ENCODE results near the gene CNTNAP2. TPM values are rescaled to one million over a fixed set of nuclear protein-coding genes. Genes with fewer than 3 reads are reported as not detected.

Gene CNTNAP2
- total RNA-seq, 1 experiment from 2014 or later = 60.0 TPM

- no peaks in the 10 kb centered on the region for H3K4me1 ChIP-seq (ENCODE audit: insufficient read depth, low read length, poor library complexity, severe bottlenecking)
- H3K4me3 ChIP-seq (ENCODE audit: low read depth, low read length, poor library complexity, severe bottlenecking) = no peak overlapping the region
- BruUV-seq (replicated peaks) = no TSS peak
- ChIA-PET POLR2A (ENCODE audit: low non-redundant PET) (no interaction called here), CTCF (no interaction called here)
- H3K27ac ChIP-seq (ENCODE audit: low read depth, low read length, poor library complexity, severe bottlenecking) = no peak overlapping the region
- H3K36me3 ChIP-seq (ENCODE audit: insufficient read depth, low read length, poor library complexity, severe bottlenecking) = no peaks in the 10 kb centered on the region
- no peaks in the 10 kb centered on the region for H3K27me3 ChIP-seq (replicated peaks; ENCODE audit: insufficient read depth, low read depth, low read length, poor library complexity)
- intact Hi-C loops (cut with micrococcal nuclease; ENCODE audit: unreplicated experiment) = no loop called here
- H3K9me3 ChIP-seq (ENCODE audit: low read depth, low read length, poor library complexity, severe bottlenecking) = no peaks in the 10 kb centered on the region
- no peak for DNase-seq (ENCODE audit: low spot score)
- TF ChIP-seq EZH2 (IDR thresholded peaks at IDR 0.05; ENCODE audit: borderline replicate concordance, low read depth, low read length, poor library complexity, severe bottlenecking) = no peak
- TF ChIP-seq CTCF (conservative IDR thresholded peaks at IDR 0.05; ENCODE audit: low read depth, low read length) = no peak
These were observed 2056.3 kb downstream of the CNTNAP2 start for GRCh38 chr7:148172920-148173319.

GRCh38 chr7:148173369-148173768, 2056.8 kb downstream of the CNTNAP2 start:
- Histone ChIP-seq H3K27ac (ENCODE audit: low read depth, low read length, poor library complexity, severe bottlenecking) (no peak overlapping the region), H3K4me3 (ENCODE audit: low read depth, low read length, poor library complexity, severe bottlenecking) (no peak overlapping the region), H3K27me3 (replicated peaks; ENCODE audit: insufficient read depth, low read depth, low read length, poor library complexity) (no peaks in the 10 kb centered on the region), H3K9me3 (ENCODE audit: low read depth, low read length, poor library complexity, severe bottlenecking) (no peaks in the 10 kb centered on the region), H3K4me1 (ENCODE audit: insufficient read depth, low read length, poor library complexity, severe bottlenecking) (no peaks in the 10 kb centered on the region), H3K36me3 (ENCODE audit: insufficient read depth, low read length, poor library complexity, severe bottlenecking) (no peaks in the 10 kb centered on the region)
- TF ChIP-seq EZH2 (IDR thresholded peaks at IDR 0.05; ENCODE audit: borderline replicate concordance, low read depth, low read length, poor library complexity, severe bottlenecking) (no peak), CTCF (conservative IDR thresholded peaks at IDR 0.05; ENCODE audit: low read depth, low read length) (no peak)
- BruUV-seq (replicated peaks) = no TSS peak
- ChIA-PET POLR2A (ENCODE audit: low non-redundant PET) (no interaction called here), CTCF (no interaction called here)
- DNase-seq (ENCODE audit: low spot score) = no peak
- intact Hi-C loops (cut with micrococcal nuclease; ENCODE audit: unreplicated experiment) = no loop called here

- BruUV-seq (replicated peaks) = no TSS peak
- no peaks in the 10 kb centered on the region for H3K27me3 ChIP-seq (replicated peaks; ENCODE audit: insufficient read depth, low read depth, low read length, poor library complexity)
- TF ChIP-seq CTCF (conservative IDR thresholded peaks at IDR 0.05; ENCODE audit: low read depth, low read length) (no peak), EZH2 (IDR thresholded peaks at IDR 0.05; ENCODE audit: borderline replicate concordance, low read depth, low read length, poor library complexity, severe bottlenecking) (no peak)
- ChIA-PET CTCF (no interaction called here), POLR2A (ENCODE audit: low non-redundant PET) (no interaction called here)
- H3K4me1 ChIP-seq (ENCODE audit: insufficient read depth, low read length, poor library complexity, severe bottlenecking) = no peaks in the 10 kb centered on the region
- no peak overlapping the region for H3K4me3 ChIP-seq (ENCODE audit: low read depth, low read length, poor library complexity, severe bottlenecking)
- no peaks in the 10 kb centered on the region for H3K9me3 ChIP-seq (ENCODE audit: low read depth, low read length, poor library complexity, severe bottlenecking)
- no peak for DNase-seq (ENCODE audit: low spot score)
- intact Hi-C loops (cut with micrococcal nuclease; ENCODE audit: unreplicated experiment) = no loop called here
- H3K36me3 ChIP-seq (ENCODE audit: insufficient read depth, low read length, poor library complexity, severe bottlenecking) = no peaks in the 10 kb centered on the region
- no peak overlapping the region for H3K27ac ChIP-seq (ENCODE audit: low read depth, low read length, poor library complexity, severe bottlenecking)
These were observed 2057.8 kb downstream of the CNTNAP2 start for GRCh38 chr7:148174376-148174775.
